SK-N-SH (cell line): Measurements from ENCODE around the gene YOD1. TPM values are rescaled to one million over a fixed set of nuclear protein-coding genes. Genes with fewer than 3 reads are reported as not detected.

Experiments
- CTCF ChIA-PET: fragments of 300-600, 350-600 bp; formaldehyde crosslinking; extraction: SDS; loops from one replicate; lab custom pipeline; 2021; lab: Yijun Ruan, JAX
- POLR2A ChIA-PET: fragments of 350-600 bp; sonication (Branson Sonifier 250); formaldehyde crosslinking; extraction: SDS; loops from one replicate; lab custom pipeline; 2020; ENCODE audit warnings: antibody characterized with exemption, inconsistent platforms; lab: Yijun Ruan, JAX
- DNase-seq: peaks from one replicate; pipeline ENCODE4 v3.0.0; 2012
- H2AFZ ChIP-seq: fragments of 200-600 bp; sonication (generic); 2 replicates; pipeline ENCODE4 v1.8.1; 2016; ENCODE audit warnings: antibody characterized with exemption, mild to moderate bottlenecking, low read depth
- H3F3A ChIP-seq: fragments of 200-600 bp; sonication (generic); replicated peaks from 2 replicates; pipeline ENCODE3; 2016; ENCODE audit warnings: antibody characterized with exemption, mild to moderate bottlenecking; ENCODE audit not compliant: insufficient read depth
- H3K27ac ChIP-seq, 2 experiments: fragments of 200-500 bp in 1 of 2; fragments of 200-600 bp in 1 of 2; sonication (Bioruptor generic) in 1 of 2; sonication (generic), shearing (Covaris generic) in 1 of 2; 2 replicates each; pipeline versions ENCODE4 v1.5.1 to v1.6.1; 2014 to 2016; ENCODE audit warnings: low read depth in 2 of 2, inconsistent platforms in 1 of 2, low read length in 1 of 2, mild to moderate bottlenecking in 1 of 2, mixed read lengths in 1 of 2
- H3K27me3 ChIP-seq: fragments of 200-600 bp; sonication (generic), shearing (Covaris generic); 2 replicates; pipeline ENCODE4 v1.6.1; 2016; ENCODE audit warnings: mixed run types; ENCODE audit not compliant: insufficient read depth
- H3K36me3 ChIP-seq, 2 experiments: fragments of 200-500 bp in 1 of 2; fragments of 200-600 bp in 1 of 2; sonication (Bioruptor generic) in 1 of 2; sonication (generic) in 1 of 2; replicated peaks in 1 of 2; 2 replicates each; pipeline versions ENCODE3 to v1.5.1; 2014 to 2016; ENCODE audit warnings: low read length in 1 of 2, mild to moderate bottlenecking in 1 of 2; ENCODE audit not compliant: insufficient read depth in 2 of 2, control insufficient read depth in 1 of 2
- H3K4me1 ChIP-seq, 2 experiments: fragments of 200-500 bp in 1 of 2; fragments of 200-600 bp in 1 of 2; sonication (Bioruptor generic) in 1 of 2; sonication (generic), shearing (Covaris generic) in 1 of 2; 2 replicates each; pipeline versions ENCODE4 v1.5.1 to v1.6.1; 2014 to 2016; ENCODE audit warnings: low read depth in 1 of 2, low read length in 1 of 2, mixed run types in 1 of 2; ENCODE audit not compliant: insufficient read depth in 2 of 2, control insufficient read depth in 1 of 2
- H3K4me2 ChIP-seq: fragments of 200-600 bp; sonication (generic), shearing (Covaris generic); 2 replicates; pipeline ENCODE4 v1.6.1; 2017; ENCODE audit warnings: mixed run types
- H3K4me3 ChIP-seq, 2 experiments: fragments of 200-500 bp in 1 of 2; fragments of 200-600 bp in 1 of 2; sonication (Bioruptor generic) in 1 of 2; sonication (generic), shearing (Covaris generic) in 1 of 2; 2 replicates each; pipeline versions ENCODE4 v1.5.1 to v1.8.1; 2014 to 2016; ENCODE audit warnings: low read depth in 2 of 2, inconsistent platforms in 1 of 2, low read length in 1 of 2, mild to moderate bottlenecking in 1 of 2, mixed read lengths in 1 of 2, moderate library complexity in 1 of 2
- H3K79me2 ChIP-seq: fragments of 200-600 bp; sonication (generic); 2 replicates; pipeline ENCODE4 v1.8.1; 2017; ENCODE audit warnings: mild to moderate bottlenecking; ENCODE audit not compliant: insufficient read depth
- H3K9ac ChIP-seq: fragments of 200-600 bp; sonication (generic); 2 replicates; pipeline ENCODE4 v1.6.1; 2017; ENCODE audit warnings: mixed run types
- H3K9me2 ChIP-seq: fragments of 200-600 bp; sonication (generic); 2 replicates; pipeline ENCODE4 v1.6.1; 2017; ENCODE audit warnings: mixed run types
- H3K9me3 ChIP-seq: fragments of 200-600 bp; sonication (generic); 2 replicates; pipeline ENCODE4 v1.6.1; 2017; ENCODE audit warnings: mixed run types, mild to moderate bottlenecking, moderate library complexity
- H4K20me1 ChIP-seq: fragments of 200-600 bp; sonication (generic); 2 replicates; pipeline ENCODE4 v1.6.1; 2017; ENCODE audit warnings: mild to moderate bottlenecking, mixed run types; ENCODE audit not compliant: insufficient read depth
- CHD2 ChIP-seq: fragments of 150-350 bp; IDR thresholded peaks from 2 replicates; pipeline ENCODE4 v1.6.1; 2018; ENCODE audit warnings: low read length; ENCODE audit not compliant: partially characterized antibody
- CTCF ChIP-seq: fragments of 200-600 bp; sonication (generic); IDR thresholded peaks from 2 replicates; pipeline ENCODE4 v1.6.1; 2017; ENCODE audit warnings: antibody characterized with exemption, mild to moderate bottlenecking, moderate library complexity
- EZH2phosphoT487 ChIP-seq: fragments of 200-600 bp; sonication (generic); IDR thresholded peaks from 2 replicates; pipeline ENCODE4 v1.6.1; 2017; ENCODE audit warnings: low read depth, mixed run types, mild to moderate bottlenecking, antibody characterized with exemption, moderate library complexity, borderline replicate concordance
- FOSL2 ChIP-seq: IDR thresholded peaks from 2 replicates; pipeline ENCODE4 v1.4.0; 2012; ENCODE audit warnings: low read depth, mild to moderate bottlenecking, moderate library complexity, borderline replicate concordance
- GABPA ChIP-seq: IDR thresholded peaks from 2 replicates; pipeline ENCODE4 v1.4.0; 2012; ENCODE audit warnings: low read depth, mild to moderate bottlenecking
- GATA2 ChIP-seq: sonication (generic); formaldehyde crosslinking; IDR thresholded peaks from 2 replicates; pipeline ENCODE4 v1.5.0; 2020; ENCODE audit warnings: mild to moderate bottlenecking, missing genetic modification reagents
- NFIC ChIP-seq: IDR thresholded peaks from 2 replicates; pipeline ENCODE4 v1.4.0; 2012; ENCODE audit warnings: borderline replicate concordance
- NRF1 ChIP-seq: IDR thresholded peaks from 2 replicates; pipeline ENCODE4 v1.6.1; 2012; ENCODE audit warnings: low read depth, mild to moderate bottlenecking, low read length
- POLR2AphosphoS5 ChIP-seq: IDR thresholded peaks from 2 replicates; pipeline ENCODE4 v1.6.1; 2012; ENCODE audit warnings: low read depth, low read length
- RAD21 ChIP-seq: IDR thresholded peaks from 2 replicates; pipeline ENCODE4 v1.6.1; 2012; ENCODE audit warnings: mild to moderate bottlenecking, low read length
- RXRA ChIP-seq: IDR thresholded peaks from 2 replicates; pipeline ENCODE4 v1.4.0; 2012; ENCODE audit warnings: low read depth, mild to moderate bottlenecking, borderline replicate concordance
- SIN3A ChIP-seq: IDR thresholded peaks from 2 replicates; pipeline ENCODE4 v1.6.1; 2012; ENCODE audit warnings: low read depth, mild to moderate bottlenecking, low read length, moderate library complexity, borderline replicate concordance
- TAF1 ChIP-seq: IDR thresholded peaks from 2 replicates; pipeline ENCODE4 v1.6.1; 2012; ENCODE audit warnings: low read depth, mild to moderate bottlenecking, low read length, moderate library complexity, borderline replicate concordance
- TCF12 ChIP-seq: IDR thresholded peaks from 2 replicates; pipeline ENCODE4 v1.4.0; 2012
- TEAD4 ChIP-seq: IDR thresholded peaks from 2 replicates; pipeline ENCODE4 v1.4.0; 2012; ENCODE audit warnings: mild to moderate bottlenecking, borderline replicate concordance; ENCODE audit not compliant: insufficient read depth
- USF1 ChIP-seq: IDR thresholded peaks from 2 replicates; pipeline ENCODE4 v1.4.0; 2012; ENCODE audit warnings: low read depth, borderline replicate concordance
- USF2 ChIP-seq: fragments of 150-350 bp; IDR thresholded peaks from 2 replicates; pipeline ENCODE4 v1.6.1; 2017; ENCODE audit warnings: antibody characterized with exemption, low read length, low read depth, borderline replicate concordance
- ZBTB33 ChIP-seq: IDR thresholded peaks from 2 replicates; pipeline ENCODE4 v1.4.0; 2012; ENCODE audit warnings: low read depth, borderline replicate concordance
- WGBS: methylation state at CpG from one replicate; pipeline ENCODE4 v1.1.6; 2017; ENCODE audit warnings: low lambda C conversion rate; 5-methylcytosine and 5-hydroxymethylcytosine counted together
- polyA plus RNA-seq, 3 experiments: library from polyadenylated mRNA; depleted of rRNA; stranded (reverse); fragments of >200 nt; gene quantifications; 2 replicates each; pipeline ENCODE4 v1.2.3, GENCODE V29; 2012
- TF ChIP-seq, protein P1 (sequence below): fragments of 150-350 bp; IDR thresholded peaks from 2 replicates; pipeline ENCODE4 v1.6.1; 2016; ENCODE audit warnings: mild to moderate bottlenecking, low read depth, low read length

The YOD1 gene
- polyA plus RNA-seq, 1 of the 3 experiments (the other 2 are of a cell fraction): 0.79 TPM

GRCh38 chr1:207049514-207049913 is 1.5 kb downstream of the YOD1 start (continued):
- no peak for TF ChIP-seq TEAD4
- TF ChIP-seq GATA2: no peak

- DNase-seq: no peak
- TF ChIP-seq, protein P1, sequence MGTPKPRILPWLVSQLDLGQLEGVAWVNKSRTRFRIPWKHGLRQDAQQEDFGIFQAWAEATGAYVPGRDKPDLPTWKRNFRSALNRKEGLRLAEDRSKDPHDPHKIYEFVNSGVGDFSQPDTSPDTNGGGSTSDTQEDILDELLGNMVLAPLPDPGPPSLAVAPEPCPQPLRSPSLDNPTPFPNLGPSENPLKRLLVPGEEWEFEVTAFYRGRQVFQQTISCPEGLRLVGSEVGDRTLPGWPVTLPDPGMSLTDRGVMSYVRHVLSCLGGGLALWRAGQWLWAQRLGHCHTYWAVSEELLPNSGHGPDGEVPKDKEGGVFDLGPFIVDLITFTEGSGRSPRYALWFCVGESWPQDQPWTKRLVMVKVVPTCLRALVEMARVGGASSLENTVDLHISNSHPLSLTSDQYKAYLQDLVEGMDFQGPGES: no peak
- no peak for TF ChIP-seq USF1
- TF ChIP-seq GABPA: no peak
- no peak for TF ChIP-seq ZBTB33
- TF ChIP-seq CTCF: no peak
- no peak for TF ChIP-seq GATA2
- TF ChIP-seq FOSL2: no peak
- TF ChIP-seq USF2: no peak
- no peak for TF ChIP-seq CHD2
- TF ChIP-seq POLR2AphosphoS5: no peak
- TF ChIP-seq RAD21: no peak
- no peak for TF ChIP-seq TAF1
- TF ChIP-seq TCF12: no peak
- TF ChIP-seq EZH2phosphoT487: no peak
- no peak for TF ChIP-seq NRF1
- no peak for TF ChIP-seq NFIC
- TF ChIP-seq RXRA: no peak
- TF ChIP-seq SIN3A: no peak
- Histone ChIP-seq H3K27ac (no peak overlapping the region), H3K9ac (no peak overlapping the region), H3K9me3 (no peaks in the 10 kb centered on the region), H4K20me1 (peaks cover 13% of the 10 kb centered on the region), H3K9me2 (no peaks in the 10 kb centered on the region), H3K4me1 (peaks cover 23 to 26% of the 10 kb centered on the region in 2 experiments), H3F3A (peaks cover 12% of the 10 kb centered on the region), H3K79me2 (peaks cover 62% of the 10 kb centered on the region), H3K27me3 (no peaks in the 10 kb centered on the region), H2AFZ (no peak overlapping the region), H3K4me3 (no peak overlapping the region), H3K36me3 (peaks cover 43 to 48% of the 10 kb centered on the region in 2 experiments), H3K4me2 (peak overlapping the region; percentile 90; the same call in 1 of the 2 replicates)
- ChIA-PET CTCF (interaction anchor here (0.7 to 2.0 kb wide), 10 partner anchors 9 to 146 kb away, joined by 3 to 30 read pairs (median 8); no protein-coding TSS in a partner anchor), POLR2A (no interaction called here)
- 56% methylated on average over 4 of the region's 4 CpGs for WGBS
Observed at GRCh38 chr1:207049054-207049453, 2.0 kb downstream of the YOD1 start.
